GM12891 (cell line): Measurements from ENCODE around the gene SUCO.

Experiments
- PAX5 ChIP-seq: IDR thresholded peaks from 2 replicates; pipeline ENCODE4 v1.6.1; 2011; ENCODE audit warnings: low read length, moderate library complexity, mild to moderate bottlenecking; ENCODE audit not compliant: insufficient read depth, severe bottlenecking
- POLR2A ChIP-seq: IDR thresholded peaks from 2 replicates; pipeline ENCODE4 v1.6.1; 2011; ENCODE audit warnings: low read depth, low read length, control low read depth
- POLR2AphosphoS5 ChIP-seq: IDR thresholded peaks from 2 replicates; pipeline ENCODE4 v1.6.1; 2011; ENCODE audit warnings: low read depth, low read length, control low read depth
- POU2F2 ChIP-seq: IDR thresholded peaks from 2 replicates; pipeline ENCODE4 v1.6.1; 2011; ENCODE audit warnings: low read depth, mild to moderate bottlenecking, control low read depth, low read length, moderate library complexity
- SPI1 ChIP-seq: IDR thresholded peaks from 2 replicates; pipeline ENCODE4 v1.6.1; 2011; ENCODE audit warnings: low read depth, low read length, control low read depth
- TAF1 ChIP-seq: IDR thresholded peaks from 2 replicates; pipeline ENCODE4 v1.6.1; 2011; ENCODE audit warnings: low read depth, low read length, control low read depth

DNA sequence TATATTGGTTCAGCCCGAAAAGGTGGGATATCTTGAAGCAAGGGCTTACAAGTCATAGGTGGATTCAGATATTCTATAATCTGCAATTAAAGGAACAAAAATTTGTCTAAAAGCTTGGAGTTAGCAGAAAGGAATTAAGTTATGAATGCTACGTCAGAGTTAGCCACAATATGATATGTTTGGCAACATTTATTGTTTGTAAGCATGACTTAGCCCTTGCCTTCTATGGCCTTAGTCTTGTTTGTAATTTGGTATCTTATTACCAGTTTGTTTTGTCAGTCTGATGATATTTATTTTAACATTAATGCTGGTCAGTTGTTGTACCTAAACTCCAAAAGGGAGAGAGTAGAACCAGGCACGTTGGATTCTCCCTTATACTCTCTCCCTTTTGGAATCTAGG lies 43.1 kb upstream of the SUCO start:
- no peak for TF ChIP-seq POLR2A
- no peak for TF ChIP-seq PAX5
- no peak for TF ChIP-seq POLR2AphosphoS5
- TF ChIP-seq POU2F2, result no peak
- TF ChIP-seq SPI1, result no peak
- TF ChIP-seq TAF1, result no peak
